ENCODE data around the gene FAM216B.

DNA sequence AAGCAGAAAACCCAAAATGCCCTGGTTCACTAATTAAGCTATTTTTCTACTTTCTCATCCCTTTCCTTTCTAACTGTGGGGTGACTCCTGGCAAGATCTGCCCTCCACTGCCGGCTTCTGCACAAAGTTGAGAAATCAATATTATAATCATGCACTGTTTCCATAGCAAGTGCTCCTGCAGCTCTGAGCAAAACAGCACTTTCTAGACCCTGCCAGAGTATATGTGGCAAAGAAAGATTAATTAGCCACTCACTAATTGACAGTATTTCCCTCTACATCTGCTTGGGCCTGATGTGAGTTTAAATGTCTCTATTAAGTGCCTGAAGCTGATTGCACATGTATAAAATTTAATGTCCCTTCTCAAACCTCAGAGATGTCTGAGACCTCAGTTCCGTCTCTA lies 39.5 kb upstream of the FAM216B start:
- TF ChIP-seq CTCF (IDR thresholded peaks at IDR 0.05; ENCODE audit: poor library complexity) = no peak
- no peak for TF ChIP-seq EZH2 (IDR thresholded peaks at IDR 0.05; ENCODE audit: borderline replicate concordance)
